Neural crest cell (in vitro differentiated cells): ENCODE measurements around the gene PPP1R3G. TPM values are rescaled to one million over a fixed set of nuclear protein-coding genes. Genes with fewer than 3 reads are reported as not detected.

ENCODE experiments used
- DNase-seq: peaks from one replicate; pipeline ENCODE4 v3.0.0; 2021; ENCODE audit warnings: low read depth, mixed read lengths, low spot score
- H3K27ac Mint-ChIP-seq: one replicate; pipeline ENCODE4 v1.8.0; 2021; ENCODE audit warnings: mild to moderate bottlenecking, mixed read lengths; ENCODE audit not compliant: unreplicated experiment
- H3K27me3 Mint-ChIP-seq: 2 replicates; pipeline ENCODE4 v1.8.0; 2021; ENCODE audit warnings: low read depth, mild to moderate bottlenecking, mixed read lengths
- H3K36me3 Mint-ChIP-seq: 2 replicates; pipeline ENCODE4 v1.8.0; 2021; ENCODE audit warnings: low read depth, mild to moderate bottlenecking, mixed read lengths
- H3K4me1 Mint-ChIP-seq: 2 replicates; pipeline ENCODE4 v1.8.0; 2021; ENCODE audit warnings: mixed read lengths
- H3K4me3 Mint-ChIP-seq: one replicate; pipeline ENCODE4 v1.8.0; 2021; ENCODE audit warnings: mild to moderate bottlenecking, mixed read lengths
- H3K9me3 Mint-ChIP-seq: 2 replicates; pipeline ENCODE4 v1.8.0; 2021; ENCODE audit warnings: mixed read lengths
- CTCF ChIP-seq: fragments of 200-600 bp; sonication (generic); conservative IDR thresholded peaks from 2 replicates; pipeline ENCODE4 v1.5.0; 2021; ENCODE audit warnings: antibody characterized with exemption, mild to moderate bottlenecking
- total RNA-seq: library from RNA; stranded (reverse); gene quantifications from 2 replicates; pipeline ENCODE4 v1.2.1, GENCODE V29; 2021

Gene PPP1R3G
- total RNA-seq, 1 donor from 2014 or later = 0.05 TPM

DNA sequence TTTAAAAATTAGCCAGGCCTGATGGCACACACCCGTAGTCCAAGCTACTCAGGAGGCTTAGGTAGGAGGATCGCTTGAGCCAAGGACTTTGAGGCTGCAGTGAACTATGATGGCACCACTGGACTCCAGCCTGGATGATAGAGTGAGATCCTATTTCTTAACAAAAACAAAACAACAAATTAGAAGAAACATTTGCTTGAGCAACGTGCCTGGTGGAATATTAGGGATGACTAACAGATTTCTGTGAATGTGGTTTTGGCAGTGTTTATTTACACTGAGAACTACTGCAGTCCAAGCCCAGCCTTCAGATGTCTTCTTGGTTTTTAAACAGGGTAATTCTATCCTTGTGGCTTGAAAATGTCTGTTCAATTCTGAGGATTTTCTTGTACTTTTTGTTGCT lies 9.2 kb downstream of the PPP1R3G start:
- no peaks in the 10 kb centered on the region for H3K9me3 Mint-ChIP-seq
- no peaks in the 10 kb centered on the region for H3K36me3 Mint-ChIP-seq
- peaks cover 11% of the 10 kb centered on the region for H3K27me3 Mint-ChIP-seq
- no peaks in the 10 kb centered on the region for H3K4me1 Mint-ChIP-seq
- no peak overlapping the region for H3K4me3 Mint-ChIP-seq
- DNase-seq = no peak
- H3K27ac Mint-ChIP-seq = no peak overlapping the region
- TF ChIP-seq CTCF = no peak

GRCh38 chr6:5095236-5095635 lies 10.1 kb downstream of the PPP1R3G start:
- no peak overlapping the region for H3K27ac Mint-ChIP-seq
- peaks cover 4% of the 10 kb centered on the region for H3K27me3 Mint-ChIP-seq
- H3K4me1 Mint-ChIP-seq = no peaks in the 10 kb centered on the region
- H3K36me3 Mint-ChIP-seq = no peaks in the 10 kb centered on the region
- no peak overlapping the region for H3K4me3 Mint-ChIP-seq
- no peak for TF ChIP-seq CTCF
- no peaks in the 10 kb centered on the region for H3K9me3 Mint-ChIP-seq
- DNase-seq = no peak

DNA sequence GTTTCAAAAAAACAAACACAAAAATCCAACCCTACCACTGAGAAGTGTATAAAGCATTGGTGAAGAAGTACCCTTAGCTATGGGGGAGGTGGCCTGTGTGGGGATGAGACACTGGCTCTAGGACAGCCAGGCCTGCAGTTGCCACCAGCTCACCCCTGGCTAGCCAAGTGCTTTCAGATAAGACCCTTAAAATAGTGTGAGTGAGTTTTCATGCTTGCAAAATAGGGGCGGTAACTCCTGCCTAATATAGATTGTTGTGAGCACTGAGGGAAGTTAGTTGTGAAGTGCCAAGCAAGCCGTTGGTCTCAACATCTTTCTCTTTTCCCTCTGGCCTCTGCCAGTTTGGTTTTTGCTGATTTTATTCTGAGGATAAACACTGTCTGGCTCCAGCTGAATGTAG lies 11.3 kb downstream of the PPP1R3G start:
- Mint-ChIP-seq H3K36me3 (no peaks in the 10 kb centered on the region), H3K9me3 (peaks cover 5% of the 10 kb centered on the region), H3K4me1 (no peaks in the 10 kb centered on the region), H3K27ac (no peak overlapping the region), H3K4me3 (no peak overlapping the region), H3K27me3 (no peaks in the 10 kb centered on the region)
- no peak for DNase-seq
- TF ChIP-seq CTCF = no peak

DNA sequence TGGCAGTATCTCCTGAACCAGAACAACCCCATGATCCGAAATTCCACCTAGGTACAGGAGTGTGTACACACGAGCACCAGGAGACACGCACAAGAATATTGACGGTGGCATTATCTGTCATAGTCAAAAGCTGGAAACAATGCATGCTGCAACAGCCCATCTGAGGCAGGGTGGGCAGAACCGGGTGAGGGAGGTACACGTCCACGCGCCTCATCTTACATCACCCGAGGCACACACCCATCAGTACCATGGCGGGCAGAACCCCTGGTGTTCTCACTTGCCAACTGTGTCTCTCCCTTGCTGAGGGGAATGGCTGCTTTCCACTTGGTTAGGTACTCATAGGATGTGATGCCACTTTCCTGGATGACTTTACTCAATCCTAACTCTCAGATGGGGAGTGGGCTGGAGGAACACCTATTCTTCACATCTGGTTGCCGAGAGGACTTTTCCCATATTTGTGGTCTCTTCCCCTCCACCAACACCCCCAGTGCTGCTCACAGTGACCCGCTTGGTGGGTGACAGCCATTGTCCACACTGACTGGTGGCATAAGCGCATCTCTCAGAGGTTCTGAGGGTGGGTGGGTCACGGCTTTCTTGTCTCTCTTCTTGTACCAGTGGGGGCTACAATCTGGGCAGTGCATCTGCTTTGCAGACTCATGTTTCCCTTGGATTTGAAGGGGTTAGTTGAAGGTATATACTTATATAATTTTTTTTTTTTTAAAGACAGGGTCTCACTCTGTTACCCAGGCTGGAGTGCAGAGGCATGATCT lies 13.5 kb downstream of the PPP1R3G start:
- H3K4me1 Mint-ChIP-seq = no peaks in the 10 kb centered on the region
- H3K36me3 Mint-ChIP-seq = no peaks in the 10 kb centered on the region
- no peak overlapping the region for H3K27ac Mint-ChIP-seq
- no peak for DNase-seq
- H3K9me3 Mint-ChIP-seq = peaks cover 5% of the 10 kb centered on the region
- no peak for TF ChIP-seq CTCF
- no peaks in the 10 kb centered on the region for H3K27me3 Mint-ChIP-seq
- H3K4me3 Mint-ChIP-seq = no peak overlapping the region

DNA sequence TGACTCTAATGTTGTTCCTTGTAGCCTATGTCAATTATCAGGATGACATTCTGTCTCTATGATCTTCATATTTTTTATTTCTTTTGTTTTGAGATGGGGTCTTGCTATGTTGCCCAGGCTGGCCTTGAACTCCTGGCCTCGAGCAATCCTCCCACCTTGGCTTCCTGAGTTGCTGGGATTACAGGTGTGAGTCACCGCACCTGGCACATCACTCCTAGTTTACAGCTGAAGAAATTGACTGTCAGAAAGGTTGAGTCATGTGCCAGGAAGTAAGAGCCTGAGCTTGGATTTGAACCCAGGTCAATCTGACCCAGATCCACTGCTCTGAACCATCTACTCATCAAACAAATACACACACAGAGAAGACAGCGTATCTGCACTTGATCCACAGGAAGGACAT lies 14.4 kb downstream of the PPP1R3G start:
- no peak overlapping the region for H3K4me3 Mint-ChIP-seq
- TF ChIP-seq CTCF = no peak
- H3K36me3 Mint-ChIP-seq = no peaks in the 10 kb centered on the region
- no peaks in the 10 kb centered on the region for H3K27me3 Mint-ChIP-seq
- no peaks in the 10 kb centered on the region for H3K4me1 Mint-ChIP-seq
- H3K27ac Mint-ChIP-seq = no peak overlapping the region
- no peak for DNase-seq
- H3K9me3 Mint-ChIP-seq = peaks cover 5% of the 10 kb centered on the region
